Kidney (tissue), 14 donors: ENCODE measurements around the gene EEF1A1. TPM values are rescaled to one million over a fixed set of nuclear protein-coding genes. Genes with fewer than 3 reads are reported as not detected.

Experiments
- DNase-seq, 5 donors: peaks; one replicate each; pipeline ENCODE4 v3.0.0-alpha.2; 2013 to 2020
- FAIRE-seq: peaks from 2 replicates; lab custom pipeline; 2012; peaks lifted over from hg19 to GRCh38; lab: Jason Lieb, UNC
- H3K27ac ChIP-seq, 2 donors: one replicate each; pipeline ENCODE4 v1.7.0; 2013; ENCODE audit warnings: low read depth in 2 of 2, low read length in 2 of 2, inconsistent platforms in 1 of 2
- H3K27me3 ChIP-seq: one replicate; pipeline ENCODE4 v1.7.1; 2013; ENCODE audit warnings: low read length, inconsistent platforms; ENCODE audit not compliant: control insufficient read depth, insufficient read depth
- H3K36me3 ChIP-seq, 3 donors: one replicate each; pipeline versions ENCODE4 v1.7.0 to v1.7.1; 2013; ENCODE audit warnings: low read length in 3 of 3, control low read depth in 1 of 3, inconsistent platforms in 1 of 3; ENCODE audit not compliant: insufficient read depth in 3 of 3, control insufficient read depth in 2 of 3
- H3K4me1 ChIP-seq, 3 donors: one replicate each; pipeline versions ENCODE4 v1.7.0 to v1.7.1; 2013; ENCODE audit warnings: low read length in 3 of 3, inconsistent platforms in 1 of 3, low read depth in 1 of 3; ENCODE audit not compliant: control insufficient read depth in 2 of 3, insufficient read depth in 2 of 3
- H3K4me3 ChIP-seq, 3 donors: one replicate each; pipeline versions ENCODE4 v1.7.0 to v1.8.1; 2013; ENCODE audit warnings: low read length in 3 of 3, control low read depth in 1 of 3, inconsistent platforms in 1 of 3
- H3K9ac ChIP-seq, 3 donors: one replicate each; pipeline versions ENCODE4 v1.7.0 to v1.7.1; 2013; ENCODE audit warnings: low read length in 3 of 3, control low read depth in 1 of 3, inconsistent platforms in 1 of 3
- H3K9me3 ChIP-seq, 3 donors: one replicate each; pipeline versions ENCODE4 v1.7.0 to v1.7.1; 2013; ENCODE audit warnings: low read length in 3 of 3, control low read depth in 1 of 3, inconsistent platforms in 1 of 3; ENCODE audit not compliant: control insufficient read depth in 2 of 3, insufficient read depth in 1 of 3
- intact Hi-C: fragments of 100-400 bp; cut with DNase I; formaldehyde crosslinking; loops from one replicate; pipeline ENCODE4 v1.11.1; 2022
- polyA plus RNA-seq: library from polyadenylated mRNA; stranded (reverse); fragments of 350-450 nt; fragmentation: Illumina TruSeq; extraction: RNeasy Lipid Tissue Mini Kit (QIAGEN cat#74804); gene quantifications from one replicate; pipeline ENCODE4 v1.2.3, GENCODE V29; 2014; ENCODE audit warnings: low read depth, low replicate concordance; ENCODE audit not compliant: insufficient read depth
- total RNA-seq: library from RNA; stranded (reverse); fragmentation: NEBNext Ultra II Directional; extraction: Animal tissue kit (Norgen Biotek cat#: 25700); gene quantifications from one replicate; pipeline ENCODE4 v1.2.1, GENCODE V29; 2021
- TF ChIP-seq, protein P1 (sequence below): IDR thresholded peaks from 3 replicates; pipeline ENCODE4 v1.5.1; 2012; ENCODE audit warnings: mild to moderate bottlenecking, moderate library complexity, borderline replicate concordance; ENCODE audit not compliant: insufficient read depth; ENCODE audit errors: extremely low read depth
- donor health status: control.
- donor health status: control.
- donor health status: control.
- donor health status: control.
- donor health status: control.
- donor health status: DM: yes; HTN: yes; CAD: no.
- donor health status: Normal renal cell carcinoma (clear cell type).

EEF1A1 gene
- total and polyA plus RNA-seq, 2 donors from 2014 or later, result 9,725 to 10,277 TPM

DNA sequence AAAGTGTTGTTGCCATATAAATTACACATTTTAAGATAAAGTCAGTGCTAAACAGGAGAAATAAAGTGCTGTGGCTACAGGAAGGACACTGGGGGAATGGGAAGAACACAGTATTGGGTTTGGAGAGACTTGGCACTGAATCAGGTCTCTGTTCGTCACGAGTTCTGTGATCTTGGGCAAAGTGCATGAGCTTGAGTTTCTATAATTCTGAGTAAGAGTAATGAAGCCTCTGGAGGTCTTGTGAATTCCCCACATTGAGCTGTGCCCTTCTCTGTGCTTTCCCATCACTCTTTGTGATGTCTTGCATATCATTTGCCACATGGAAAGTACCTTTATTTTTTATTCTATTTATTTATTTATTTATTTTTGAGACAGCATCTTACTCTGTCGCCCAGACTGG is 16.8 kb upstream of the EEF1A1 start:
- Histone ChIP-seq H3K27me3 (no peaks in the 10 kb centered on the region), H3K9ac (no peak overlapping the region), H3K4me1 (no peaks in the 10 kb centered on the region), H3K36me3 (no peaks in the 10 kb centered on the region), H3K4me3 (no peak overlapping the region), H3K9me3 (no peaks in the 10 kb centered on the region), H3K27ac (no peak overlapping the region)
- TF ChIP-seq, protein P1, sequence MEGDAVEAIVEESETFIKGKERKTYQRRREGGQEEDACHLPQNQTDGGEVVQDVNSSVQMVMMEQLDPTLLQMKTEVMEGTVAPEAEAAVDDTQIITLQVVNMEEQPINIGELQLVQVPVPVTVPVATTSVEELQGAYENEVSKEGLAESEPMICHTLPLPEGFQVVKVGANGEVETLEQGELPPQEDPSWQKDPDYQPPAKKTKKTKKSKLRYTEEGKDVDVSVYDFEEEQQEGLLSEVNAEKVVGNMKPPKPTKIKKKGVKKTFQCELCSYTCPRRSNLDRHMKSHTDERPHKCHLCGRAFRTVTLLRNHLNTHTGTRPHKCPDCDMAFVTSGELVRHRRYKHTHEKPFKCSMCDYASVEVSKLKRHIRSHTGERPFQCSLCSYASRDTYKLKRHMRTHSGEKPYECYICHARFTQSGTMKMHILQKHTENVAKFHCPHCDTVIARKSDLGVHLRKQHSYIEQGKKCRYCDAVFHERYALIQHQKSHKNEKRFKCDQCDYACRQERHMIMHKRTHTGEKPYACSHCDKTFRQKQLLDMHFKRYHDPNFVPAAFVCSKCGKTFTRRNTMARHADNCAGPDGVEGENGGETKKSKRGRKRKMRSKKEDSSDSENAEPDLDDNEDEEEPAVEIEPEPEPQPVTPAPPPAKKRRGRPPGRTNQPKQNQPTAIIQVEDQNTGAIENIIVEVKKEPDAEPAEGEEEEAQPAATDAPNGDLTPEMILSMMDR, result no peak
- intact Hi-C loops, result no loop called here
- FAIRE-seq (no peak), DNase-seq (no peak)

DNA sequence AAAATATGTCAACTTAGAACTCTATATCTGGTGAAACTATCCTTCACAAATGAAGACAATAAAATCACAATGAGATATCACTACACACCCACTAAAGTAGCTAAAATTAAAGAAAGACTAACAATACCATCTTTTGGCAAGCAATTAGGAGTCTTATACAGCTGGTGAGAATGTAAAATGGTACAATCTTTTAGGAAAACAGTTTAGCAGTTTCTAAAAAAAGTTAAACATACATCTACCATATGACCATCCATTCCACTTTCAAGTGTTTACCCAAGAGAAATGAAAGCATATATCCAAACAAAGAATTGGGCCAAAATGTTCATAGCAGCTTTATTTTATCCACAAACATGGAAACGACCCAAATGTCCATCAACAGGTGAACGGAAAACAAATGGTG is 13.8 kb upstream of the EEF1A1 start:
- Histone ChIP-seq H3K4me3 (no peak overlapping the region), H3K9me3 (no peaks in the 10 kb centered on the region), H3K27ac (no peak overlapping the region), H3K27me3 (no peaks in the 10 kb centered on the region), H3K9ac (no peak overlapping the region), H3K36me3 (no peaks in the 10 kb centered on the region), H3K4me1 (no peaks in the 10 kb centered on the region)
- DNase-seq (no peak), FAIRE-seq (no peak)
- TF ChIP-seq, protein P1, result no peak
- intact Hi-C loops, result no loop called here

DNA sequence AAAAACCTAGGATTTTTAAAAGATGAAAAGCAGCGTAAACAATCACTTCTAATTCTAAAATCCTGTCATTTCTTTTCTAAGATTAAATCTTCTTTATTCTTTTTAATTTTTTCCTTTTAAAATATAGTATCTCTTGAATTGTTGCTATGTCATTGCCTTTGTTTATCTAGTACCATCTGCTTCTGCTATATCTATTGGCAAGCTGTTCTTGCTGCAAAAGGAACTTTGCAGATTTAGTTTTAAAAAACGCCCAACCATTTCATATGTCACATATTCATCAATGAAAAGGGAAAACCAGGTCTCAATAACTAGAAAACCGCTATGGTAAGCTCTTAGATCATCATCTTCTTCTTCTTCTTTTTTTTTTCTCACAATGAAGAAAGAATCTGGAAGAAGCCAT is 11.5 kb upstream of the EEF1A1 start:
- intact Hi-C loops, result no loop called here
- Histone ChIP-seq H3K36me3 (no peaks in the 10 kb centered on the region), H3K4me3 (no peak overlapping the region), H3K27me3 (no peaks in the 10 kb centered on the region), H3K27ac (no peak overlapping the region), H3K9me3 (no peaks in the 10 kb centered on the region), H3K9ac (no peak overlapping the region), H3K4me1 (no peaks in the 10 kb centered on the region)
- FAIRE-seq (no peak), DNase-seq (no peak)
- TF ChIP-seq, protein P1, result no peak

DNA sequence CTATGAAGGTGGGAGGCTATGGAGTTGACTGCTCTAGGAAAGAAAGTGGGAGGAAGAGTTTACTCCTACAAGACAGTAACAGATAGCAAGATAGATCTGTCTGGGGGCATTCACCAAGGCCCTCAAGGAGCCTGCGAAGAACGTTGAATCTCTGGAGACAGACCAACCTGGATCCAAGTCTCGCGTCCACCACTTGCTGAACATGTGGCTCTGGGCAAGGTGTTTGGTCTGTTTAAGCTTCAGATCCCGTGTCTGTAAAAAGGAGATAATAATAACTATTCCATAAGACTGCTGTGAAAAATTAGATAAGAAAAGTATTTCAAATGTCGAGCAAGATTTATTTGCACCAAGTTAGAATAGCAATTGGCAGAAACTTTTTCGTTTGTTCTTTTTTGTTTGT is 8.1 kb upstream of the EEF1A1 start:
- H3K9me3 ChIP-seq, result no peaks in the 10 kb centered on the region
- no peak overlapping the region for H3K4me3 ChIP-seq
- H3K27me3 ChIP-seq, result no peaks in the 10 kb centered on the region
- peaks cover 0 to 2% (median 0%) of the 10 kb centered on the region in 3 donors for H3K4me1 ChIP-seq
- DNase-seq, result peak in 1 of 5 donors; percentile 6
- no peak for FAIRE-seq
- TF ChIP-seq, protein P1, result no peak
- intact Hi-C loops, result no loop called here
- no peaks in the 10 kb centered on the region for H3K36me3 ChIP-seq
- H3K27ac ChIP-seq, result no peak overlapping the region
- no peak overlapping the region for H3K9ac ChIP-seq
